ENCODE results near the gene CRIP1. TPM values are rescaled to one million over a fixed set of nuclear protein-coding genes. Genes with fewer than 3 reads are reported as not detected.

CRIP1 gene
- total RNA-seq, 1 donor from 2014 or later, result 106 TPM

- peaks cover 0 to 10% of the 10 kb centered on the region in 2 donors for H3K36me3 ChIP-seq
- no peaks in the 10 kb centered on the region for H3K4me1 ChIP-seq
- H3K9me3 ChIP-seq, result no peaks in the 10 kb centered on the region
- H3K4me3 ChIP-seq, result no peak overlapping the region
- peak in 1 of 2 donors; percentile 58 for DNase-seq (ENCODE audit: low spot score in 2 of 2)
- intact Hi-C loops (cut with DNase I), result no loop called here
- H3K27ac ChIP-seq, result no peak overlapping the region
- TF ChIP-seq, protein P1, sequence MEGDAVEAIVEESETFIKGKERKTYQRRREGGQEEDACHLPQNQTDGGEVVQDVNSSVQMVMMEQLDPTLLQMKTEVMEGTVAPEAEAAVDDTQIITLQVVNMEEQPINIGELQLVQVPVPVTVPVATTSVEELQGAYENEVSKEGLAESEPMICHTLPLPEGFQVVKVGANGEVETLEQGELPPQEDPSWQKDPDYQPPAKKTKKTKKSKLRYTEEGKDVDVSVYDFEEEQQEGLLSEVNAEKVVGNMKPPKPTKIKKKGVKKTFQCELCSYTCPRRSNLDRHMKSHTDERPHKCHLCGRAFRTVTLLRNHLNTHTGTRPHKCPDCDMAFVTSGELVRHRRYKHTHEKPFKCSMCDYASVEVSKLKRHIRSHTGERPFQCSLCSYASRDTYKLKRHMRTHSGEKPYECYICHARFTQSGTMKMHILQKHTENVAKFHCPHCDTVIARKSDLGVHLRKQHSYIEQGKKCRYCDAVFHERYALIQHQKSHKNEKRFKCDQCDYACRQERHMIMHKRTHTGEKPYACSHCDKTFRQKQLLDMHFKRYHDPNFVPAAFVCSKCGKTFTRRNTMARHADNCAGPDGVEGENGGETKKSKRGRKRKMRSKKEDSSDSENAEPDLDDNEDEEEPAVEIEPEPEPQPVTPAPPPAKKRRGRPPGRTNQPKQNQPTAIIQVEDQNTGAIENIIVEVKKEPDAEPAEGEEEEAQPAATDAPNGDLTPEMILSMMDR (IDR thresholded peaks at IDR 0.05), result no peak
- H3K27me3 ChIP-seq, result no peaks in the 10 kb centered on the region
Measured at GRCh38 chr14:105498430-105499255, 12.0 kb downstream of the CRIP1 start.

DNA sequence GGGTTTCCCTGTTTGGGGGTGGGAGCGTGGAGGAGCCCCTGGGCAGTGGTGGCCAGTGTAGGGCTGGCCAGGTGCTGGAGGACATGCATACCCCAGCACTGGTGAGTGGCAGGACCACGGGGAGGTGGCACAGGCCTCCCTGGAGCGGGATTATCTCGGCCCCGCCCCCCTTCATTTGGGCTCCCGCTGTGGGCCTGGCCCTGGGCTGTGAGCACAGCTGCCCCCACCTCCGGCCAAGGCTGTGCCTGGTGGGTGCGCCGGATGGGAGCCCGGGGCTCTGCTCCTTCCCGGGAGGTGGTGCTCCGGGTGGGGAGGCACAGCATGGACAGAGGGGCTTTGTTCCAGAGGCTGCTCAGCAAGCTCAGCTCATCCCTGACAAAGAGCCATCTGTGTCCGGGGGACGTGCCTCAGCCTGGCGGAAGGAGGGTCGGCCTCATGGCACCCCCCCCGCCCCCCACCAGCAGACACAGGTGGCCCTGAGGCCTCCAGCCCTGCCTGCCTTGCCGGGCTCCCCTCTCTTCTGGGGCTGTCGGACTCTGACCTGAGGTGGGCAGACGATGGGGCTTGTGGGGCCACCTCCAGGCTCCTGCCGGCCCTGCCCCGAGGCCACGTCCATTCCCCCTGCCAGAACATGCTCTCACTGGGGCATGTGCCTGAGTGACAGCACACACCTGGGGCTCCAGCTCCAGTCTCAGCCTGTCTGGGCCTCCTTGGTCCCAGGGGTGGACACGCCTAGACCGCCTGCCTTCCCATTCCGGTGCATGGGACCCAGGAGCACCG lies 12.8 kb downstream of the CRIP1 start:
- Histone ChIP-seq H3K9me3 (no peaks in the 10 kb centered on the region), H3K36me3 (peaks cover 0 to 10% of the 10 kb centered on the region in 2 donors), H3K4me1 (no peaks in the 10 kb centered on the region), H3K27ac (no peak overlapping the region), H3K27me3 (no peaks in the 10 kb centered on the region), H3K4me3 (no peak overlapping the region)
- intact Hi-C loops (cut with DNase I), result no loop called here
- TF ChIP-seq, protein P1 (IDR thresholded peaks at IDR 0.05), result no peak
- DNase-seq (ENCODE audit: low spot score in 2 of 2), result no peak

DNA sequence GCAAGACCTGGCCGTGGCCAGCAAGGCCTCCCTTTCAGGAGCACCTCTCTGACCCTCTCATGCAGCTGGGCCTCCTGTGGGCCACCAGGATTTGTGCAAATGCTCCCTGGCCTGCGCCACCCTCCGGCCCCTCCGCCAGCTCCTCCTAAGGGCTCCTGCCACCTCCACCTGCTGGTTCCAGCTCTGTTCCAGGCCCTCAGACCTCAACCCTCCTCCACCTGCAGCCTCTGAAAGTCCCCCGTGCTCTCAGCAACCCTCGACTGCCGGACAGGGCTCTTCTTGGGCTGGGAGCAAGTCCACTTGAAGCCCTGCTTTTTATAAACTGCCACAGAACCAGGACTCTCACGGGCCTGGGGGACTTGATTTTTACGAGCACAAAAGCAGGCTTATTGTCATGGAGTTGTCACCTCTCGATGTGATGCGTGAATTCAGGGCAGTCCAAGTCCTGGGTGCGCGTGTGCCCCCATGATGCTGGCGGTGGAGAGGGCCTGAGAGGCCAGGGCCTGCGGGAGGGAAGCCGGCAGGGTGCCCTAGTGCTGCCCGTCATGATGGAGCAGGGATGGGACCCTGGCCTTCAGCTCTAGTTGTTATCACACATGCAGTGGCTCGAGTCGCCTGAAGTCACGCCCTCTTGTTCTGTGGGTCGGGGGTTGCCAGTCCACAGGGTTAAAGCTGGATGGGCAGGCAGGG lies 13.5 kb downstream of the CRIP1 start:
- Histone ChIP-seq H3K4me1 (no peaks in the 10 kb centered on the region), H3K36me3 (peaks cover 0 to 10% of the 10 kb centered on the region in 2 donors), H3K27me3 (no peaks in the 10 kb centered on the region), H3K27ac (no peak overlapping the region), H3K9me3 (no peaks in the 10 kb centered on the region), H3K4me3 (no peak overlapping the region)
- intact Hi-C loops (cut with DNase I), result no loop called here
- TF ChIP-seq, protein P1 (IDR thresholded peaks at IDR 0.05), result no peak
- no peak for DNase-seq (ENCODE audit: low spot score in 2 of 2)

- Histone ChIP-seq H3K27ac (no peak overlapping the region), H3K36me3 (peaks cover 0 to 10% of the 10 kb centered on the region in 2 donors), H3K4me3 (no peak overlapping the region), H3K9me3 (no peaks in the 10 kb centered on the region), H3K27me3 (no peaks in the 10 kb centered on the region), H3K4me1 (no peaks in the 10 kb centered on the region)
- intact Hi-C loops (cut with DNase I), result no loop called here
- TF ChIP-seq, protein P1 (IDR thresholded peaks at IDR 0.05), result no peak
- no peak for DNase-seq (ENCODE audit: low spot score in 2 of 2)
Measured at GRCh38 chr14:105500726-105501101, 14.0 kb downstream of the CRIP1 start.

DNA sequence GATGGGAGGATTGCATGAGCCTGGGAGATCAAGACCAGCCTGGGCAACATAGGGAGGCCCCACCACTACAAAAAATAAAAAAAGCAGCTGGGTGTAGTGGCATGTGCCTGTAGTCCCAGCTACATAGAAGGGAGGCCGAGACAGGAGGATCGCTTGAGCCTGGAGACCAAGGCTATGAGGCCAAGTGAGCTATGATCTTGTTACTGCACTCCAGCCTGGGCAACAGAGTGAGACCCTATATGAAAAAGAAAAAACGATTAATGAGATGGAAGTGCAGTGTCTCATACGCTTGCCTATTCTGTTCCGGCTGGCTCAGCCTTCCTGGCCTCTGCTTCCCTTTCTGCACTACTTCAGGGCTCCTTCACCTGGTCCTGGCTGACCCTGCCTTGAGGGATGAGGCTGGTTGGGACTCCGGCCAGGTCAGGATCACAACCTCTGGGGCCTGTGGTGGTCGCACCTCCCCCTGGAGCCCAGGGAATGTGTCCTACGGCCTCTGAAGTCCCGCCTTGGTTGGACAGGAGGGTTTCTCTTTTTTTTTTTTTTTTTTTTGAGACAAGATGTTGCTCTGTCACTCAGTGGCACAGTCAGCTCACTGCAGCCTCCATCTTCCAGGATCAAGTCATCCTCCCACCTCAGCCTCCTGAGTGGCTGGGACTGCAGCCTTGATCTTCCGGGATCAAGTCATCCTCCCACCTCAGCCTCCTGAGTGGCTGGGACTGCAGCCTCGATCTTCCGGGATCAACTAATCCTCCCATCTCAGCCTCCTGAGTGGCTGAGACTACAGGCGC lies 15.0 kb downstream of the CRIP1 start:
- H3K27ac ChIP-seq, result no peak overlapping the region
- DNase-seq (ENCODE audit: low spot score in 2 of 2), result no peak
- H3K27me3 ChIP-seq, result no peaks in the 10 kb centered on the region
- H3K4me1 ChIP-seq, result no peaks in the 10 kb centered on the region
- H3K36me3 ChIP-seq, result peaks cover 0 to 10% of the 10 kb centered on the region in 2 donors
- TF ChIP-seq, protein P1 (IDR thresholded peaks at IDR 0.05), result no peak
- intact Hi-C loops (cut with DNase I), result no loop called here
- H3K4me3 ChIP-seq, result no peak overlapping the region
- no peaks in the 10 kb centered on the region for H3K9me3 ChIP-seq

All from ascending aorta (tissue), 2 donors.